ENCODE data around the gene MROH2A. TPM values are rescaled to one million over a fixed set of nuclear protein-coding genes. Genes with fewer than 3 reads are reported as not detected.
A peak's percentile ranks its signal among the peaks of the same experiment; 100 is the strongest.
"Not testable (repeated sequence)": the region's sequence is repeated elsewhere in the genome, so short reads cannot be mapped to it uniquely, and the experiment has no call there.

MROH2A gene
- total RNA-seq, 1 experiment from 2014 or later, result 0.33 TPM

DNA sequence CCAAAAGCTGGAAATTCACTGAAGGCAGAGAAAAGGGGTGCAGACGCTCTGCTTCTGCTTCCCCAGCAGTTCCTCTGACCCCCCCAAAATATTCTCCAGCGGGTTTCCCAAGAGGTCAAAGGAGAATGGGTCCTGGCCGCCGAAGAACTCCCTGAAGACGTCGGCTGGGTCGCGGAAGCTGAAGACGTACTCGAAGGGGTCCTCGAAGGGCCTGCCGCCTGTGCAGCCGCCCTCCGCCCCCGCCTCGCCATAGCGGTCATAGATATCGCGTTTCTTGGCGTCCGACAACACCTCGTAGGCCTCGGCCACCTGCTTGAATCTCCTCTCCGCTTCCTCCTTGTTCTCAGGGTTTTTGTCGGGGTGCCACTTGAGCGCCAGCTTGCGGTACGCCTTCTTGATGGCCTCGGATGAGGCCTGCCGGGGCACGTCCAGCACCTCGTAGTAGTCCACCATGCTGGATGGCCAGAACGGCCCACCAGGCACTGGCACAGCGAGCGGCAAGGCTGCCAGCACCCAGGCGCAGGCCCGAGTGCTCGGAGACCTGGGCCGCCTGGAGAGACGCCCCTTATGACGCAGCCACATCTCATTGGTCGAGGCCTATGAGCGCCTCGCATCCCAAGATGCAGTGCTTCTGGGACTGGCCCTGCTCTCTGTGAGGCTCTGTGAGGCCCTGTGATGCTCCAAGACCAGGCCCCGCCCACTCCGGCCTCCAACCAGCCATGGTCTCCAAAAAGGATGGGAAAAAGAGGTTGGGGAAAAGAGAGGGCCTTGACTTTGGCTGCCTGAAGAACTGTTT is 34.5 kb upstream of the MROH2A start:
- peaks cover 10% of the 10 kb centered on the region for H3K9me3 Mint-ChIP-seq (ENCODE audit: low read depth, unreplicated experiment)
- BruUV-seq (replicated peaks), result no TSS peak
- intact Hi-C loops (cut with micrococcal nuclease; ENCODE audit: unreplicated experiment), result no loop called here
- H3K4me1 Mint-ChIP-seq (ENCODE audit: low read depth, unreplicated experiment), result peaks cover 24% of the 10 kb centered on the region
- CTCF ChIA-PET, result no interaction called here
- H3K27ac Mint-ChIP-seq (ENCODE audit: unreplicated experiment), result no peak overlapping the region
- no peak overlapping the region for H3K4me3 Mint-ChIP-seq (ENCODE audit: low read depth, unreplicated experiment)
- H3K36me3 Mint-ChIP-seq (ENCODE audit: insufficient read depth, unreplicated experiment), result peaks cover 27% of the 10 kb centered on the region
- H3K27me3 Mint-ChIP-seq (ENCODE audit: unreplicated experiment), result no peaks in the 10 kb centered on the region
- no peak for DNase-seq
- TF ChIP-seq, protein P1, sequence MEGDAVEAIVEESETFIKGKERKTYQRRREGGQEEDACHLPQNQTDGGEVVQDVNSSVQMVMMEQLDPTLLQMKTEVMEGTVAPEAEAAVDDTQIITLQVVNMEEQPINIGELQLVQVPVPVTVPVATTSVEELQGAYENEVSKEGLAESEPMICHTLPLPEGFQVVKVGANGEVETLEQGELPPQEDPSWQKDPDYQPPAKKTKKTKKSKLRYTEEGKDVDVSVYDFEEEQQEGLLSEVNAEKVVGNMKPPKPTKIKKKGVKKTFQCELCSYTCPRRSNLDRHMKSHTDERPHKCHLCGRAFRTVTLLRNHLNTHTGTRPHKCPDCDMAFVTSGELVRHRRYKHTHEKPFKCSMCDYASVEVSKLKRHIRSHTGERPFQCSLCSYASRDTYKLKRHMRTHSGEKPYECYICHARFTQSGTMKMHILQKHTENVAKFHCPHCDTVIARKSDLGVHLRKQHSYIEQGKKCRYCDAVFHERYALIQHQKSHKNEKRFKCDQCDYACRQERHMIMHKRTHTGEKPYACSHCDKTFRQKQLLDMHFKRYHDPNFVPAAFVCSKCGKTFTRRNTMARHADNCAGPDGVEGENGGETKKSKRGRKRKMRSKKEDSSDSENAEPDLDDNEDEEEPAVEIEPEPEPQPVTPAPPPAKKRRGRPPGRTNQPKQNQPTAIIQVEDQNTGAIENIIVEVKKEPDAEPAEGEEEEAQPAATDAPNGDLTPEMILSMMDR (IDR thresholded peaks at IDR 0.05; ENCODE audit: unreplicated experiment), result no peak

DNA sequence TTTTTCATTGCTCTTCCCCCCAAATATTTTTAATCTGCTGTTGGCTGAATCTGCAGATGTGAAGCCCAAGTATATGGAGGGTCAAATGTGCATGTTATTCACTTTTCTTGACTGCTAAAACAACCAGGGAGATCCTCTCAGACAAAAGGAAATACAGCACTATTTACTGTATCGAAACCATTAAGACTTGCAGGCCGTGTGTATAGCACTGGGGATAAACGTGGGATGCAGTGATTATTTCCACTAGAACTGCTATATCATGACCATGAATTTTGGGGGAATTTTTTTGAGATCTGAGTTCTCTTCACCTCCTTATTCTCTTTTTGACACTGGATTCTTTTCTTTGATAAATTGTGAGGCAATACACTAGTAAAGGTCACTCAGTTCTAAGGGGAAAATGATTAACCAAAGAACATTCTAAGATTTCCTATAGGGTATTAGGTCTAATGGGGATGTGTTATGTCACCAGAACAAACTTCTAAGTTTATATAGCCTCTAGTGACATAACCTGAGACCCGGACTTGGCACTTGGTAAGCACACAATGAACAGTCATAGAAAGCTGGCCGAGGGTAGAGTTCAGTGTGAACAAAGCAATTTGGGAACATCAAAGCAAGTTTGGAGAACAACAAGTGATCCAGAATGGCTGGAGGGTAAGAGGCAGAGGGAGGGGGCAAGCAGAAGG is 32.9 kb upstream of the MROH2A start:
- H3K27ac Mint-ChIP-seq (ENCODE audit: unreplicated experiment), result peak overlapping the region; percentile 19
- CTCF ChIA-PET, result no interaction called here
- TF ChIP-seq, protein P1 (IDR thresholded peaks at IDR 0.05; ENCODE audit: unreplicated experiment), result no peak
- H3K4me3 Mint-ChIP-seq (ENCODE audit: low read depth, unreplicated experiment), result no peak overlapping the region
- DNase-seq, result no peak
- intact Hi-C loops (cut with micrococcal nuclease; ENCODE audit: unreplicated experiment), result no loop called here
- peaks cover 24% of the 10 kb centered on the region for H3K4me1 Mint-ChIP-seq (ENCODE audit: low read depth, unreplicated experiment)
- H3K36me3 Mint-ChIP-seq (ENCODE audit: insufficient read depth, unreplicated experiment), result peaks cover 30% of the 10 kb centered on the region
- H3K9me3 Mint-ChIP-seq (ENCODE audit: low read depth, unreplicated experiment), result peaks cover 16% of the 10 kb centered on the region
- no peaks in the 10 kb centered on the region for H3K27me3 Mint-ChIP-seq (ENCODE audit: unreplicated experiment)
- BruUV-seq (replicated peaks), result no TSS peak

DNA sequence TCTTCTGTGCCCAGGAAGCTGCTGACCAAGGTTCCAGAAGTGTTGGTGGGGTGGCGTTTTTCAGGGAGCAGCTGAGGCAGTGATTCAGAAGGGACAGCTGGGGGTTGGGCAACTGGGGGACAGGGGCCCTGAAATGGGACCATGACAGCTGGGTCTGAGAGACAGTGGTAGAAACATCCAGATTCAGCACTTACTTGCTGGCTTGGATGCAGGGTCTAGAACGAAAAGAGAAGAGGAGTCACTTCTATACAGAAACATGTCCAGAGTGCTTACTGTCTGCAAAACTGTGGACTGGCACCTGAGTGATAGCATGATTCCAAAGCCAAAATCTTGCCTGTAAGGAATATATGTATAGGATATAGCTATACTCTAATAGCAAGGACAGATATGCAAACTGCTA is 32.3 kb upstream of the MROH2A start:
- CTCF ChIA-PET; intact Hi-C loops (cut with micrococcal nuclease; ENCODE audit: unreplicated experiment); DNase-seq; H3K27me3 Mint-ChIP-seq (ENCODE audit: unreplicated experiment); BruUV-seq (replicated peaks); H3K4me3 Mint-ChIP-seq (ENCODE audit: low read depth, unreplicated experiment): not testable (repeated sequence)
- Mint-ChIP-seq H3K9me3 (ENCODE audit: low read depth, unreplicated experiment) (peaks cover 16% of the 10 kb centered on the region), H3K36me3 (ENCODE audit: insufficient read depth, unreplicated experiment) (peaks cover 26% of the 10 kb centered on the region), H3K27ac (ENCODE audit: unreplicated experiment) (peak overlapping the region; percentile 19), H3K4me1 (ENCODE audit: low read depth, unreplicated experiment) (peaks cover 24% of the 10 kb centered on the region)

DNA sequence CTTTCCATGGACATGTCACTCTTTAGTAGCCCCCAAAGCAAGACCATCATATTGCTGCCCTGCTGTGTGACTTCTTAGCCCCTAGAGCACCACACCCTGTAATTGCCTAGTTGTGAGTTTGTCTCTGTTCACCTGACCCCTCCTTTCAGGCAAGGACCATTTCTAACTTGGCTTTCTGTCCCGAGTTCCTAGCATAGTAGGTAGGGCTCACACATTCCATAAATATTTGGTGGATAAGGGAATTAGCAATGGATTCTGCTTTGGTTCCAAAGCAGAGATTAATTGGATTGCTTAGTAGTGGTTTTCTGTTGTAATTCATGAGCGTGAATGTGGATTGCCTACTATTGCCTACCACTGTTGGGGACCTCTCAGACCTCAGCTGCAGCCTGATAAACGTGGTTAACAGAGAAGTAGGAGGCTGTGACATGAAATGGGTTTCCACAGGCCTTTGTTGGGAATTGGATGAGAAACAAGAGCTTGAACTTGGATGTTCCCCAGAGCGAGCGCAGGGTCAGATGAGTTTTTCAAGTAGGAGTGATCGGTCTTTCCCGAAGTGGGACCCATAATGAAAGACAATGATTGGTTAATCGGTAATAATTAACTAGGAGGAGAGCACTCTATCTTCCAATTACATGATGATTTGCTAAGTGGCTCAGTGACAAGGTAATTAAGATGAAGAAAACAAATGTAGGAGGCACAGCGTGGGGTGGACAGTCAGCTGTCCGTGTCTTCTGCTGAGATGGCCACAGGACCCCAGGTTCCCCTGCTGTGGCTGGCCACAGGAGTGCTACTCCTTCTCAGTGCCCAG is 31.5 kb upstream of the MROH2A start:
- TF ChIP-seq, protein P1 (IDR thresholded peaks at IDR 0.05; ENCODE audit: unreplicated experiment), result no peak
- Mint-ChIP-seq H3K9me3 (ENCODE audit: low read depth, unreplicated experiment) (peaks cover 18% of the 10 kb centered on the region), H3K27ac (ENCODE audit: unreplicated experiment) (peak overlapping the region; percentile 13), H3K4me1 (ENCODE audit: low read depth, unreplicated experiment) (peaks cover 32% of the 10 kb centered on the region), H3K27me3 (ENCODE audit: unreplicated experiment) (no peaks in the 10 kb centered on the region), H3K36me3 (ENCODE audit: insufficient read depth, unreplicated experiment) (peaks cover 26% of the 10 kb centered on the region), H3K4me3 (ENCODE audit: low read depth, unreplicated experiment) (no peak overlapping the region)
- intact Hi-C loops (cut with micrococcal nuclease; ENCODE audit: unreplicated experiment), result no loop called here
- DNase-seq, result no peak
- CTCF ChIA-PET, result no interaction called here
- no TSS peak for BruUV-seq (replicated peaks)
